ENCODE measurements around the gene BNC2. TPM values are rescaled to one million over a fixed set of nuclear protein-coding genes. Genes with fewer than 3 reads are reported as not detected.
"Not testable (repeated sequence)": the region's sequence is repeated elsewhere in the genome, so short reads cannot be mapped to it uniquely, and the experiment has no call there.

BNC2 gene, protein sequence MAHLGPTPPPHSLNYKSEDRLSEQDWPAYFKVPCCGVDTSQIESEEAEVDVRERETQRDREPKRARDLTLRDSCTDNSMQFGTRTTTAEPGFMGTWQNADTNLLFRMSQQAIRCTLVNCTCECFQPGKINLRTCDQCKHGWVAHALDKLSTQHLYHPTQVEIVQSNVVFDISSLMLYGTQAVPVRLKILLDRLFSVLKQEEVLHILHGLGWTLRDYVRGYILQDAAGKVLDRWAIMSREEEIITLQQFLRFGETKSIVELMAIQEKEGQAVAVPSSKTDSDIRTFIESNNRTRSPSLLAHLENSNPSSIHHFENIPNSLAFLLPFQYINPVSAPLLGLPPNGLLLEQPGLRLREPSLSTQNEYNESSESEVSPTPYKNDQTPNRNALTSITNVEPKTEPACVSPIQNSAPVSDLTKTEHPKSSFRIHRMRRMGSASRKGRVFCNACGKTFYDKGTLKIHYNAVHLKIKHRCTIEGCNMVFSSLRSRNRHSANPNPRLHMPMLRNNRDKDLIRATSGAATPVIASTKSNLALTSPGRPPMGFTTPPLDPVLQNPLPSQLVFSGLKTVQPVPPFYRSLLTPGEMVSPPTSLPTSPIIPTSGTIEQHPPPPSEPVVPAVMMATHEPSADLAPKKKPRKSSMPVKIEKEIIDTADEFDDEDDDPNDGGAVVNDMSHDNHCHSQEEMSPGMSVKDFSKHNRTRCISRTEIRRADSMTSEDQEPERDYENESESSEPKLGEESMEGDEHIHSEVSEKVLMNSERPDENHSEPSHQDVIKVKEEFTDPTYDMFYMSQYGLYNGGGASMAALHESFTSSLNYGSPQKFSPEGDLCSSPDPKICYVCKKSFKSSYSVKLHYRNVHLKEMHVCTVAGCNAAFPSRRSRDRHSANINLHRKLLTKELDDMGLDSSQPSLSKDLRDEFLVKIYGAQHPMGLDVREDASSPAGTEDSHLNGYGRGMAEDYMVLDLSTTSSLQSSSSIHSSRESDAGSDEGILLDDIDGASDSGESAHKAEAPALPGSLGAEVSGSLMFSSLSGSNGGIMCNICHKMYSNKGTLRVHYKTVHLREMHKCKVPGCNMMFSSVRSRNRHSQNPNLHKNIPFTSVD
- total RNA-seq: under 1 TPM in 1 of 2 donors, not detected in 1; 0.32 TPM

DNA sequence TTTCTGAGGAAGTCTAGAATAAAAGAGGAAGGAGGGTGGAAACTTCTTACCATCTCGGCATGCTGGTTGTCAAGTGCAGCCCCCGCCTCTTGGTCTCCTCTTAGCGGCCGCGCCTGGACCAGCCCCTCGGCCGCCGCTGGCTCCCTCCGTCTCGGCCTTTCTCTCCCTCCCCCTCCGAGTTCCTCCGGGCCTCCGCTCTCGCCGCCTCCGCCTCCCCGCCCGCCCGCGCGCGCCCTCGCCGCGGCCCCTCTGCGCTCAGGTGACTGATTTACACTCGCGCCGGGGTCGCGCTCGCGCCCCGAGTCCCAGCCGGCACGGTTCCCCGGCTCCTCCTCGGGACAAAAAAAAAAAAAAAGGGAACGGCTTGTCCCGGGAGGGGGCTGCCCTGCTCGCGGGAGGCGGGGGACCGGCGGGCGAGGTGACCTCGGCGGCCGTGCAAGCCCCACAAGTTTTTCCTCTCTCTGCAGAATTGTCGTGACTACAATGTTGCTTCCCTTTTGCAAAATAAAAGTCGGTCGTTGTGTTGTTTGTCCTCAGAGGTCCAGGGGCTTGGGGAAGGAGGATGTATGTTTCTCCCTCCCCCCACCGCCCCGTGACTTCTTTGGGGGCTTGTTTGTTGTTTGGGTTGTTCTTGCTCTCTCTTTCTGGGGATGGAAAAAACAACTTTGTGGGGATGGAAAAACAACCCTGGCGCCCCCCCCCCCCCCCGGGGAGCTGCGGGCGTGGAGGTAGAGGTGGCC, at the start of gene BNC2:
Gene BNC2 (minus strand): TSS at position 75 of the 740 bp plus-strand sequence. CDS start 22 bp downstream, at position 53.
- DNase-seq: no peak
- ATAC-seq (replicated peaks in 1 of 2): no peak
- Mint-ChIP-seq H3K27ac (no peak within 1 kb of the TSS), H3K36me3 (ENCODE audit: insufficient read depth in 2 of 2) (peaks cover 0 to 2% of the 10 kb centered on the region in 2 donors), H3K27me3 (ENCODE audit: low read depth) (peaks cover 17% of the 10 kb centered on the region), H3K4me3 (peak within 1 kb of the TSS; percentile 78 to 89), H3K9me3 (no peaks in the 10 kb centered on the region), H3K4me1 (ENCODE audit: low read depth) (no peaks in the 10 kb centered on the region)

DNA sequence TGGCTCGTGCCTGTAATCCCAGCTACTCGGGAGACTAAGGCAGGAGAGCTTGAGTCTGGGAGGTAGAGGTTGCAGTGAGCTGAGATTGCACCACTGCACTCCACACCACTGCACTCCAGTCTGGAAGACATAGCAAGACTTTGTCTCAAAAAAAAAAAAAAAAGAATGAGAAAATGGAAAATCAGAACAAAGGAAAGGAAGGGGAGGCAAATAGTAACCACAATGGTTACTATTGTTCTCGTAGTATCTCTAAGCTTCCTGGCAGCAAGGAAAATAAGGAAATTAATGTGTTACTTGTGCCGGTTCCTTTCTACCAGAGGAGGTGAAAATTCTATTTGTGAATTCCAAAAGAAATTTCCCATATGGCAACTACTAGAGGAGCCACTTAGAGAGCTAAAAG, 48.5 kb upstream of the BNC2 start:
- H3K36me3 Mint-ChIP-seq (ENCODE audit: insufficient read depth in 2 of 2): peaks cover 0 to 6% of the 10 kb centered on the region in 2 donors
- H3K4me3 Mint-ChIP-seq: no peak overlapping the region
- H3K27me3 Mint-ChIP-seq (ENCODE audit: low read depth): no peaks in the 10 kb centered on the region
- peaks cover 12 to 16% of the 10 kb centered on the region in 2 donors for H3K9me3 Mint-ChIP-seq
- H3K27ac Mint-ChIP-seq: no peak overlapping the region
- no peak for ATAC-seq (replicated peaks in 1 of 2)
- DNase-seq: no peak
- no peaks in the 10 kb centered on the region for H3K4me1 Mint-ChIP-seq (ENCODE audit: low read depth)

DNA sequence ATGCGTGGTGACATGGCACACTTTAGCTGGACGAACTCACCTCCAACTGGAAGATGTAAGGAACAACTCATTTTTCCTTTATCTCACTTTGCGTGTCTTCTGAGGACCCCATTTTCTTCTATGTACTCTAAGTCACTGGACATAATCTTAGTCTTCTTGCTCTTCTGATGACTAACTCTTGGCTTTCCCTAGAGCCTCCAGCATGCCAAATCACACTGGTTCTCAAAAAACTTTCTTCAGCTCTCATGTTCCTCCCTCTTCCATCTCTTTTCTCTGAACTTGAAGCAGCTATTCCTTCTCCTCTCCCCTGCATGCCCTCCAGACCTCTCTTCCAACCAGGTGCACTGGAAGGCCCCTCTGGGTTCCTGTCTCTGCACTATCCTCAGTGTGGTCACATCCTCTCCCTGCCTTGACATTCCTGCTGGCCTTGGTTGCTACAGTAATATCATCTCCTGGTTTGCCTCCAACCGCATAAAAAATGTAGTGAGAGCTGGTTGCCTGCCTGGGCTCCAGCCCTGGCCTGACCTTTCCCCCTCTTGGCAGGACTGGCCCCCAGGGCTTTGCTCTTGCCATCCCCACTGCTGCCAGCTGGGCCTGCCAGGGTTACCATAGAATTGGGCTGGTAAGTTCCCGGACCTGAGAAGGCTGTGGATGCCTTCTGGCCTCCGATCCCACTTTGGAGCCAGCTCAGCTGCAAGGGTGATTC, 44.8 kb upstream of the BNC2 start:
- Mint-ChIP-seq H3K4me1 (ENCODE audit: low read depth) (no peaks in the 10 kb centered on the region), H3K27me3 (ENCODE audit: low read depth) (no peaks in the 10 kb centered on the region), H3K36me3 (ENCODE audit: insufficient read depth in 2 of 2) (peaks cover 0 to 6% of the 10 kb centered on the region in 2 donors), H3K4me3 (no peak overlapping the region), H3K9me3 (peaks cover 12 to 14% of the 10 kb centered on the region in 2 donors), H3K27ac (no peak overlapping the region)
- ATAC-seq (replicated peaks in 1 of 2) (no peak), DNase-seq (no peak)

DNA sequence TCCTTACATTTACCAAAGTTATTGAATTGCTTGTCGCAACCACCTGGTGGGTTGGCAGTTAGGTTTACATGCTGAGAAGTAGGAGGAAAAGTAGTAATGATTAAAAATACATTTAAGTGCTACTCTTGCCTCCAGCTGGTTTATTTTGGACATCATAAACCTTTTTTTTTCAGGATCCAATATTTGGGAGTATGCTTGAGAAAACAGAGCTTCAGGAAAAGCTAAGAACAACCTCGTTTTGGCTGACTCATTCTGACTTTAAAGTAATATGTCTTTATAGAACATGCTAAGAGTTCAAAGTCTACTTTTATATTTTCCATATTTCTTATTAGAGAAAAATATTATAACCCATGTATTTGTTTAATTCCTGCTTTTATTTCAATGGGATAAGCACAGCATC, 41.7 kb upstream of the BNC2 start:
- H3K4me1 Mint-ChIP-seq (ENCODE audit: low read depth): no peaks in the 10 kb centered on the region
- peaks cover 0 to 6% of the 10 kb centered on the region in 2 donors for H3K36me3 Mint-ChIP-seq (ENCODE audit: insufficient read depth in 2 of 2)
- H3K27me3 Mint-ChIP-seq (ENCODE audit: low read depth): no peaks in the 10 kb centered on the region
- H3K4me3 Mint-ChIP-seq: no peak overlapping the region
- H3K9me3 Mint-ChIP-seq: peaks cover 7% of the 10 kb centered on the region in 2 donors
- DNase-seq: no peak
- no peak overlapping the region for H3K27ac Mint-ChIP-seq
- no peak for ATAC-seq (replicated peaks in 1 of 2)

DNA sequence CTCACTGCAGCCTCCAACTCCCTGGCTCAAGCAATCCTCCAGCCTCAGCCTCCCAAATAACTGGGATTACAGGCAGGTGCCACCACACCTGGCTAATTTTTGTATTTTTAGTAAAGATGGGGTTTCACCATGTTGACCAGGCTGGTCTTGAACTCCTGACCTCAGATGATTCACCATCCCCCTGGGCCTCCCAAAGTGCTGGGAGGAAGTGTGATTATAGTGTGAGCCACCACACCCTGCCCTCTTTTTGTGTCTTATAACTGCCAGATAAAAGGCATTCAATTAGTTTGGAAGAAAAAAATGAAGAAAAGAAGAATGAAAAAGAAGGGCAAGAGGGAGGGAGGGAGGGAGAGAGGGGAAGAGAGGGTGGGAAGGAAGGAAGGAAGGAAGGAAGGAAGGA, 37.7 kb upstream of the BNC2 start:
- H3K27me3 Mint-ChIP-seq (ENCODE audit: low read depth); DNase-seq; H3K9me3 Mint-ChIP-seq; H3K36me3 Mint-ChIP-seq (ENCODE audit: insufficient read depth in 2 of 2); ATAC-seq (replicated peaks in 1 of 2); H3K27ac Mint-ChIP-seq; H3K4me3 Mint-ChIP-seq; H3K4me1 Mint-ChIP-seq (ENCODE audit: low read depth): not testable (repeated sequence)

DNA sequence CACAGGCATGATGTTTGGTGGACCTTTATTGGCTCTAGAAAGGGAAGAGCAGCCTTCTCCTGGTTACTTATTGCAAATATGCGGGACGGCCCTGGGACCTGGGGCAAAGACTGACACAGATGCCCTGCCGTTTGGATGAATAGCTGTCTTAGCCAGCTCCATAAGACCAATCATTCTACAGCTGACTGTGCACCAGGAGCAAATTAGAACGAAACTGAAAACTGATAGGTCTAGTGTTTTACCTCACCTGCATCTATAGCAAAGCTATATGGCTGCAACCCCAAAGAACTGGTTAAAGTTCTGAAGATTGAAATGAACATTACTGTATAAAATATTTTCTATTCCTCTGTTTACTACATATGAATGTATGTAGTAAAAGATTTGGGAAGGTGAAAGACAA, 34.2 kb upstream of the BNC2 start:
- Mint-ChIP-seq H3K4me3 (no peak overlapping the region), H3K9me3 (peaks cover 2 to 3% of the 10 kb centered on the region in 2 donors), H3K4me1 (ENCODE audit: low read depth) (no peaks in the 10 kb centered on the region), H3K36me3 (ENCODE audit: insufficient read depth in 2 of 2) (no peaks in the 10 kb centered on the region), H3K27me3 (ENCODE audit: low read depth) (no peaks in the 10 kb centered on the region), H3K27ac (no peak overlapping the region)
- no peak for ATAC-seq (replicated peaks in 1 of 2)
- DNase-seq: no peak

DNA sequence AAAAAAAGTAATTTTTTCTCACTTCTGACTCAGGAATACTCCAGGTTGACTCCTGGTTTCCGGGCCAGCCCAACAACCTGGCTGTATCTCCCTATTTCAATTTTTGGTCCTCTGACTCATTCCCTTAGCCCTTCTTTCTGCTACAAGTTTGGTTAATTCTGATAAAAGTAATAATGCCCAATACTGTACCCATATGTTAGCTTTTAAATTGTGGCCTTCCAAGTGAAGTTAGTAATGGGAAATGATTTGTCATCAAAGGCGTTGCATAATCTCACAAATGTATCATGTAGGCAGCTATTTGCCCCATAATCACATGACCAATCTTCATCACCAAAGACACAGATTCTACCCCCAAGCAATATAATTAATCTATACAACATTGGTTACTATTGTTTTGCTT, 31.1 kb upstream of the BNC2 start:
- Mint-ChIP-seq H3K36me3 (ENCODE audit: insufficient read depth in 2 of 2) (no peaks in the 10 kb centered on the region), H3K27me3 (ENCODE audit: low read depth) (no peaks in the 10 kb centered on the region), H3K4me1 (ENCODE audit: low read depth) (no peaks in the 10 kb centered on the region), H3K9me3 (peaks cover 5 to 8% of the 10 kb centered on the region in 2 donors), H3K27ac (no peak overlapping the region), H3K4me3 (no peak overlapping the region)
- DNase-seq: no peak
- ATAC-seq (replicated peaks in 1 of 2): no peak

DNA sequence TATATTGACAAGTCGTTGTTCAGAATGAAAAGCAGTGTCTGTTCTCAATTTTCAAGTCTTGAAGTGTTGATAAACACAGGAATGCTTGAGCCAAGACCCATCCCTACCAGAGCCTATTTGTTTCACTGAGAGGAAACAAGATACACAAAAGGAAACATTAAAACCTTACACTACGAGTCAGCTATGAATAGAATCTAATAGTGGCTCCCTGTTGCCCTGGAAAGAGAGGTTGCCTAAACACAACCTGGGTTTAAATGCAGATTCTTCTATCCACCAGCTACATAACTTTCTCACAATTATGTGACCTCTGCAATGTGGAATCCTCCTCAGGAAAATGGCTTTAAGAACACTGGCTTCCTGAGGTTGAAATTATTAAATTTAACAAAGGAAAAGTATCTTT, 29.1 kb upstream of the BNC2 start:
- Mint-ChIP-seq H3K4me3 (no peak overlapping the region), H3K9me3 (peaks cover 3 to 12% of the 10 kb centered on the region in 2 donors), H3K4me1 (ENCODE audit: low read depth) (no peaks in the 10 kb centered on the region), H3K27ac (no peak overlapping the region), H3K36me3 (ENCODE audit: insufficient read depth in 2 of 2) (no peaks in the 10 kb centered on the region), H3K27me3 (ENCODE audit: low read depth) (no peaks in the 10 kb centered on the region)
- no peak for DNase-seq
- no peak for ATAC-seq (replicated peaks in 1 of 2)

DNA sequence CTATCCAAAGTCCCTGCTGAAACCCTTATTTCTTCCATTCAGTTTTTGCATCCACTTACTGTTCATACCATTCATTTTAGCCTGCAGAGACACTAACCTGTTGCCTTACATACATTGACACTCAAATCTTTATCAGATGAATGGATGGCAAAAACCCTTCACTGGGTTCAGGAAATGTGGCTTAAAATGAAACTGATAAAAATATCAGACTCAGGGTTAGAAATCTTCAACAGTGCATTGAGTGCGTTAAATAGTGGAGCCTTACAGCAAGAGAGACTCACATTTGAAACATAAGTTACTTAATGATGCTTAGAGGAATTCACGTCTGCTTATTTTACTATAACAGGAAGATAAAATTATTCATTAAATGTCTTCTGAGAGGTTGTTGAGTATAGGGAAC, 28.0 kb upstream of the BNC2 start:
- DNase-seq (no peak), ATAC-seq (replicated peaks in 1 of 2) (no peak)
- Mint-ChIP-seq H3K4me1 (ENCODE audit: low read depth) (no peaks in the 10 kb centered on the region), H3K9me3 (peaks cover 3 to 10% of the 10 kb centered on the region in 2 donors), H3K27me3 (ENCODE audit: low read depth) (no peaks in the 10 kb centered on the region), H3K4me3 (no peak overlapping the region), H3K27ac (no peak overlapping the region), H3K36me3 (ENCODE audit: insufficient read depth in 2 of 2) (peaks cover 0 to 2% of the 10 kb centered on the region in 2 donors)

DNA sequence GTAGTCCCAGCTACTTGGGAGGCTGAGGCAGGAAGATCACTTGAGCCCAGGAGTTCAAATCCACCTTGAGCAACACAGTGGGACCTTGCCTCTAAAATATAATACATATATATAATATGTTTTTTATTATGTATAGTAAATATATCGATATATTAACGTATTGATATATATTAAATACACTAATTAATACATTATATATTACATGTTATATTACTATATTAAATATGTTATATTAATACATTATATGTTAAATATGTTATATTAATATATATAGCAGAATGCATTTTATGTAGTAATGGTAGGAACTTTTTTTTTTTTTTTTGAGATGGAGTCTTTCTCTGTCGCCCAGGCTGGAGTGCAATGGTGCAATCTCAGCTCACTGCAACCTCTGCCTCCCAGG, 18.1 kb upstream of the BNC2 start:
- no peak for ATAC-seq (replicated peaks in 1 of 2)
- Mint-ChIP-seq H3K27me3 (ENCODE audit: low read depth) (no peaks in the 10 kb centered on the region), H3K27ac (no peak overlapping the region), H3K4me3 (no peak overlapping the region), H3K9me3 (peaks cover 3 to 4% of the 10 kb centered on the region in 2 donors), H3K4me1 (ENCODE audit: low read depth) (no peaks in the 10 kb centered on the region), H3K36me3 (ENCODE audit: insufficient read depth in 2 of 2) (peaks cover 0 to 1% of the 10 kb centered on the region in 2 donors)
- DNase-seq: no peak

DNA sequence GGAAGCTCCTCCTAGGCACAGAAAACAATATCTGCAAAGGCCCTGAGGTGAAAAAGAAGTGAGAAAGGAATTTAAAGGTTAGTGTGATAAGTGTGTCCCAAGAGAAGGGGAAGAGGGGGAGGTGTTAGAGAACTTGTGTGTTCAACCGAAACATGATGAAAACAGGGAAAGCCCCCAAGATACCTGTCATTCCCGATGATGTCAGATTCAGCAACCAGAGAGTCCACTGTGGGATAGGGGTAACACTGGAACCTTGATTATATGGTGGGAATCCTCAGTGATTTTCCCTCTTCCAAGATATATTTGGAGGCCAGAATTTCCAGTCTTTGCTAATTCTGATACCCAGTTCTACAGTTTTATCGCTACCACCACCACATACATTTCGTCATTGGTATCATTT, 15.5 kb upstream of the BNC2 start:
- no peak for ATAC-seq (replicated peaks in 1 of 2)
- Mint-ChIP-seq H3K27me3 (ENCODE audit: low read depth) (no peaks in the 10 kb centered on the region), H3K4me3 (no peak overlapping the region), H3K9me3 (peaks cover 11 to 14% of the 10 kb centered on the region in 2 donors), H3K36me3 (ENCODE audit: insufficient read depth in 2 of 2) (peaks cover 3 to 4% of the 10 kb centered on the region in 2 donors), H3K27ac (no peak overlapping the region), H3K4me1 (ENCODE audit: low read depth) (no peaks in the 10 kb centered on the region)
- DNase-seq: no peak

DNA sequence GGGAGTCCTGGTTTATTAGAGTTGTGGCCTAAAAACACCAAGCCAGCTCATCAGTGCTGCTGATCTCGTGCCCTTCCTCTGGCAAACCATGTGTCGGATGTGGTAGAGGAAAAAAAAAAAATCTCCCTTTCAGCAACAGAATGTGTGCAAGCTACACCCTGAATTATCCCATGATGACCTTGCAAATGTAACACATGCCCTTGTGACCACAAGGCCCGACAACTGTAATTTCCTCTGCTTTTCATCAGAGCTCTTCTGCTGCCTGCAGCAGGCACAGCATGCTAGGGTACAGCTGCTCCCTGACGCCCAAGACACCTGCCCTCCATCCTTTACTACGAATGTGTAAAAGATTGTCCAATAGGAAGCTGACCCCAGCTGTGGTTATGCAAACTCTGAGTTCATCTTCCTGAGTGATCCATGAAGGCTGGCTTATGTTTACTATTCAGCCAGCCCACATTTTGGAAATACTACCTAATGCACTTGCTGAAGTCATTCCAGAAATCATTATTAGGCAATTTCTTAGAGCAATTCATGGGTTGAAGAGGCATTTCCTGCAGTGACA, 14.6 kb upstream of the BNC2 start:
- peaks cover 3 to 4% of the 10 kb centered on the region in 2 donors for H3K36me3 Mint-ChIP-seq (ENCODE audit: insufficient read depth in 2 of 2)
- no peaks in the 10 kb centered on the region for H3K27me3 Mint-ChIP-seq (ENCODE audit: low read depth)
- DNase-seq (no peak), ATAC-seq (replicated peaks in 1 of 2) (no peak)
- H3K4me1 Mint-ChIP-seq (ENCODE audit: low read depth): no peaks in the 10 kb centered on the region
- H3K9me3 Mint-ChIP-seq: peaks cover 13 to 16% of the 10 kb centered on the region in 2 donors
- H3K4me3 Mint-ChIP-seq: no peak overlapping the region
- H3K27ac Mint-ChIP-seq: no peak overlapping the region
